RPMI7951 (cell line): ENCODE data around the gene THEM4. TPM values are rescaled to one million over a fixed set of nuclear protein-coding genes. Genes with fewer than 3 reads are reported as not detected.

Source experiments
- DNase-seq: peaks from one replicate; pipeline ENCODE4 v3.0.0-alpha.2; 2012; ENCODE audit warnings: low read depth
- total RNA-seq: library from RNA; depleted of rRNA; stranded (reverse); fragments of >200 nt; shearing (Covaris generic); gene quantifications from 2 replicates; pipeline ENCODE4 v1.2.3, GENCODE V29; 2014; rRNA removed

The THEM4 gene
- total RNA-seq = 14.8 and 19.7 TPM in 2 replicates

GRCh38 chr1:151909167-151910149 is at the start of gene THEM4:
THEM4 (minus strand) TSS chr1:151909511; CDS start chr1:151909458, 53 bp downstream.
- peak; percentile 95 for DNase-seq

GRCh38 chr1:151958959-151959358 is 49.6 kb upstream of the THEM4 start:
- no peak for DNase-seq

GRCh38 chr1:151956957-151957497 is 47.7 kb upstream of the THEM4 start:
- no peak for DNase-seq

GRCh38 chr1:151953409-151954094 is 44.2 kb upstream of the THEM4 start:
- DNase-seq = no peak

- DNase-seq = no peak
These were observed 43.5 kb upstream of the THEM4 start for GRCh38 chr1:151952811-151953210.

GRCh38 chr1:151949371-151950193 is 40.3 kb upstream of the THEM4 start:
- DNase-seq = no peak

GRCh38 chr1:151948506-151948905 is 39.2 kb upstream of the THEM4 start:
- DNase-seq = no peak

- DNase-seq = no peak
These were observed 37.8 kb upstream of the THEM4 start for GRCh38 chr1:151947140-151947539.

GRCh38 chr1:151945725-151946722 is 36.7 kb upstream of the THEM4 start:
- DNase-seq = peak; percentile 97

GRCh38 chr1:151944857-151945575 is 35.7 kb upstream of the THEM4 start:
- DNase-seq = no peak

- no peak for DNase-seq
These were observed 35.0 kb upstream of the THEM4 start for GRCh38 chr1:151944126-151944856.

- DNase-seq = no peak
These were observed 34.3 kb upstream of the THEM4 start for GRCh38 chr1:151943591-151943990.

GRCh38 chr1:151942882-151943281 is 33.6 kb upstream of the THEM4 start:
- peak; percentile 18 for DNase-seq

- no peak for DNase-seq
These were observed 31.2 kb upstream of the THEM4 start for GRCh38 chr1:151940541-151940940.

GRCh38 chr1:151939779-151940178 is 30.5 kb upstream of the THEM4 start:
- DNase-seq = no peak

GRCh38 chr1:151939141-151939540 is 29.8 kb upstream of the THEM4 start:
- DNase-seq = no peak

GRCh38 chr1:151936653-151937052 is 27.3 kb upstream of the THEM4 start:
- DNase-seq = no peak

GRCh38 chr1:151935894-151936602 is 26.7 kb upstream of the THEM4 start:
- no peak for DNase-seq
